Sciatic nerve (tissue), 2 donors: ENCODE data around the gene SYNGAP1. TPM values are rescaled to one million over a fixed set of nuclear protein-coding genes. Genes with fewer than 3 reads are reported as not detected.

ENCODE experiments used
- ATAC-seq: fragments of 200-7000 bp; cut with Tn5 transposase; one replicate; pipeline ENCODE4 v1.9.1; 2020; ENCODE audit warnings: mild to moderate bottlenecking, moderate library complexity
- DNase-seq: peaks from one replicate; pipeline ENCODE4 v3.0.0-alpha.2; 2020; ENCODE audit warnings: low spot score
- intact Hi-C: fragments of 100-400 bp; cut with DNase I; formaldehyde crosslinking; loops from one replicate; pipeline ENCODE4 v1.14.2; 2022
- total RNA-seq: library from RNA; stranded (reverse); fragmentation: NEBNext Ultra II Directional; extraction: Animal tissue kit (Norgen Biotek cat#: 25700); gene quantifications from one replicate; pipeline ENCODE4 v1.2.1, GENCODE V29; 2021
- donor health status: DM: no; HTN: no; CAD: no.
- donor health status: DM: no; HTN: no; CAD: no.

Gene SYNGAP1
- total RNA-seq, 1 donor from 2014 or later: 30.2 TPM

DNA sequence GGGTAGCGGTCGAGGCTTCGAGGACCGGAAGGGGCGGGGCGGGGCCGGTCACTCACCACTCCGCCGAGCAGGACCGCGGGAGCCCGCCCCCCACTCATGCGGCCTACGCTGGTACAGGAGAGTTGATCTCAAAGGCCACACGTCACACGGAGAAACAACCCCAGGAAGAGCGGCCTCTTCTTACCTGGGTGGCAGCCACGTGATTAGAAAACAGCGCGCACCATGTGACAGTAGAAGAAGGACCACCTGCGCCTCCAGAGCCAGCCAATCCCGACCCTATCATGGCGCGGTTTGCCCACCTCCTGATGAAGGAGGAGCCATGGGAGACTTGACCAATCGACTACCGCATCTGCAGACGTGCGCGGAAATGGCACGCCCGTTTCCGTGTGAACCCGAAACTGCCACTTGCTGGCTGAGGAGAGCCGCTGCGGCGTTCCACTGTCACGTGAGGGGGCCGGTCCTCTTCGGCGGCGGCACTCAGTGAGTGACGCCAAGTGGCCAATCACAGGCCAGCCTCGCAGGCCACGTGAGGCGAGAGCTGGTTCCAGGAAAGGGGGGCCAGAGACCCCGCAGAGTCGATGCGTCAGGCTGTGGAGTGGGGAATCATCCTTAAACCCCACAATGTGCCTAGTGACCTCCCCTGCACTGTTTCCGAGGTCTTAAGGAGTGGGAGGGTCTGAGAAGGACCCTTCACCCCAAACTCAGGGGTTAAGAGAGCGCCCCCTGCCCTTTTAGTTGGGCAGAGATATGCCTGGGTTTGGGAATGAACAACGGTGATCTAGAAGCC is 1.8 kb upstream of the SYNGAP1 start, which contains the start of gene CUTA:
TSS of gene CUTA (minus strand) at position 205 of the 787 bp plus-strand sequence. CDS start at position 98, 107 bp downstream.
- ATAC-seq: peak; percentile 96
- intact Hi-C loops: no loop called here
- peak; percentile 99 for DNase-seq

- DNase-seq: peak; percentile 63
- no peak for ATAC-seq
- intact Hi-C loops: no loop called here
Observed at GRCh38 chr6:33418690-33419291, 1.1 kb upstream of the SYNGAP1 start.

GRCh38 chr6:33420491-33421343 is 852 bp downstream of the SYNGAP1 start:
- DNase-seq: no peak
- intact Hi-C loops: no loop called here

DNA sequence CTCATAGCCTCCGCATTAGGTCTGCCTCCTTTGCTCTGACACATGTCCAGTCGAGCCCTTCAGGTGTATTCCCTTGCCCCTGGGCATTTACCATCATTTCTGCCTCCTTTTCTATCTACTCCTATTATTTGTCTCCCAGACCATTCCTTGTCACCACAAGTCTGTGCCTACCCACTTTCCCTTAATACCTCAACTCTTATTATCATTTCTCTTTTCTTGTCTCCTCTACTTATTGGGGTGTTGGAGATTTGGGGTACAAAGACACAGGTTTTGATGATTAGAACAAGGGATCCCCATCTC is 1.4 kb downstream of the SYNGAP1 start:
- no peak for DNase-seq
- intact Hi-C loops: no loop called here
- ATAC-seq: no peak

More at GRCh38 chr6:33420491-33421343, 852 bp downstream of the SYNGAP1 start:
- ATAC-seq: no peak

GRCh38 chr6:33423777-33424176 is 3.9 kb downstream of the SYNGAP1 start:
- ATAC-seq (no peak), DNase-seq (no peak)
- intact Hi-C loops: no loop called here

DNA sequence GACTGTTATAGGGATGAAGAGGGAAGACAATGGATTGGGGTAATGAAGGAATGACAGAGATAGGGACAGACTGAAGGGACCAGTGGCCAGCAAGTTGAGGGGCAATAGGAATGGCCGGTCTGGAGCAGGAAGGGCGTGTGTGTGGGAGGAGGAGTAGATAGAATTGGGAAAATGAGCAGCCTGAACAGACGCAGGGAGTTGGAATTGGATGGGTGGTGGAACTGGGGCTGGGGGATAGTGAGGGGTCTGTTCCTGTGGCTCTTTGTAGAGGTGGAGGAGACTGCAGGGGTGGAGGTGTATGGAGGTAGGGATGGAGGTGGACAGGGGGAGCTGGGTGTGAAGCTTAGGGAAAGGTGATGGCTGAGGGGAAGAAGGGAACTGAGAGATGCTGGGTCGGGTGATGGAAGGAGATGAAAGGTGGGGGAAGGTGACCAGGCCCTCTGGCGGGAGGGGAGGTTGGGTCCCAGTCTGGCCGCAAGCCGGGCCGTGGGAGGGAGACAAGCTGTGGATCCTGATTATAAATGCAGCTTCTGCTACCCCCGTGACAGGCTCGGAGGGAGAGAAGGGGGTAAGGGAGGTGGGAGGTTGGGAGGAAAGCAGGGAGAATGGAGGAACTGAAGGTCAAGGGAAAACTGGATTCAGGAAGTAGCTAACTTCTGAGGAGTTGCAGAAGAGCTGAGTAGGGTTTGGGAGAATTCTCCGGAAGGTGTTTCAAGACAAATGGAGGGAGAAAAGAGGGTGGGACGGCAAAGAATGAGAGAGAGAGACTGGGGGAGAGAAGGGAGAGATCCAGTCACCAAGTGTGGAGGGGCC is 5.2 kb downstream of the SYNGAP1 start:
- DNase-seq (no peak), ATAC-seq (no peak)
- intact Hi-C loops: no loop called here

- DNase-seq: peak; percentile 95
- ATAC-seq: peak; percentile 84
- intact Hi-C loops: no loop called here
Observed at GRCh38 chr6:33425668-33426577, 6.1 kb downstream of the SYNGAP1 start.

GRCh38 chr6:33426590-33427511 is 7.0 kb downstream of the SYNGAP1 start:
- no peak for ATAC-seq
- no peak for DNase-seq
- intact Hi-C loops: no loop called here

GRCh38 chr6:33427585-33428223 is 7.8 kb downstream of the SYNGAP1 start:
- peak; percentile 83 for DNase-seq
- ATAC-seq: peak; percentile 4
- intact Hi-C loops: no loop called here

DNA sequence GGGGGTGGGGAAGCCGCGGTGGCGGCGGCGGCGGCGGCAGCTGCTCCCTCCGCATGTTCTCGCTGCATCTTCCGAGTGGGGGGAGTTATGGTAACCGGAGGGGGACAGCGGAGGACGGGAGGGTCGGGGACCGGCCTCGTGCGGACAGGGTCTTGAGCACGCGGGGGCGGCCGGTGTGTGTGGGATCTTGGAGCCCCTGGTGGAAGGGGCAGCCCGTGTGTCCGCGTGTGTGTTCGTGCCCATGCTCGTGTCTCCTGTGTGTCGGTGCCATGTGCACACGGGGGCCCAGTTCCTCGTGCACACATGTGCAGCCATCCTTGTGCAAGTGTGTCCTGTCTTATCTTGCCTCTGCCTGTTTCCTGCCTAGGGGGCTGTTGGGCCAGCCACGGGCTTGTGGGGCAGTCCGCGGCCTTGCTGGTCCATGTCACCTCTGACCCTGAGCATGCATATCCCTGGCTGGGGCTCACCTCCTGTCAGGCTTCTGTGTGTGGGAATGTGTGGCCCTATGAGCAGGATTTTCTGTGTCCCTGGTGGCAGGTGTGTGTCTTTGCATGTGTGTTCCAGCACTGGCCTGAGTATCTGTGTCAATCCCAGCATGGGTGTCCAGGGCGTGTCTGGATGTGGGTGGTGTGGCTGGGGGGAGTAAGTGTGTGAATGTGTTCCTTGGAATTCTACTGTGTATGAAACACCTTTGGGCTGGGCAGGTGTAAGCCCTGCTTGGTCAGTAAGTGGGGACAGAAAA is 8.5 kb downstream of the SYNGAP1 start:
- ATAC-seq (no peak), DNase-seq (no peak)
- intact Hi-C loops: no loop called here

DNA sequence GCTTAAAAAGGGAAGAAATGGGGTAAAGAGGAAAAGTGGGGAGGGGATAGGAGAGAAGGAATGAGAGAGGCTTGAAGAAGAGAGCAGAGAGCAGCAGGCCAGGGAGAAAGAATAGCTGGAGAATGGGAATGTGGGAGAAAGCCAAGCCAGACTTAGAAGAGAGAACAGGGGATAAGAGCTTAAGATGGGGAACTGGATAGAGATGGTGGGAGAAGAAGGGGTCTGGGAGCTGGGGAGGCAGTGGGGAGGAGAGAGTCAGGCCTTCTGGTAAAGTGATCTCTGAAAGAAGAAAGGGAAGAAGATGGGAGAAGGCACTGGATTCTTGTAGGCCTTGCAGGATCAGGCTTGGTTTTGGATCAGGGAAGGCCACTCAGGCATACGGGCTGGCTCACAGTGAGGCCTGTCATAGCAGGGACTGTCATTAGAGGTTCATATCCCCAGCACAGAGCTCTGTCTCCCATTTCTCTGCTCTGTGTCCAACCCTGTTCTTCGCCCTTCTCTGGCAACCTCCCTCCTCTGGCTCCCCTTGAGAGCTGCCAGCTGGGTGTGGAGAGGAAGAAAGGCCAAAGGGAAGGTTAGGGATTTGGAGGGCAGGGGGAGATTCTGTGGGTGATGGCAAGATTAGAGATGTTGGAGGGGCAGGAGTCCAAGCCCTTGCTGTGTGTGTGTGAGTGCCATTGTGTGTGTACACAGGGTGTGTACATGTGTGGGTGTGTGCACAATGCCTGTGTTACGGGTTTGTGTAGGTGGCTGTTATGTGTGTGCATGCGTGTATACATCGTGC is 9.3 kb downstream of the SYNGAP1 start:
- intact Hi-C loops: no loop called here
- no peak for DNase-seq
- ATAC-seq: no peak

GRCh38 chr6:33429750-33430052 is 9.8 kb downstream of the SYNGAP1 start:
- ATAC-seq: no peak
- DNase-seq: no peak
- intact Hi-C loops: no loop called here

DNA sequence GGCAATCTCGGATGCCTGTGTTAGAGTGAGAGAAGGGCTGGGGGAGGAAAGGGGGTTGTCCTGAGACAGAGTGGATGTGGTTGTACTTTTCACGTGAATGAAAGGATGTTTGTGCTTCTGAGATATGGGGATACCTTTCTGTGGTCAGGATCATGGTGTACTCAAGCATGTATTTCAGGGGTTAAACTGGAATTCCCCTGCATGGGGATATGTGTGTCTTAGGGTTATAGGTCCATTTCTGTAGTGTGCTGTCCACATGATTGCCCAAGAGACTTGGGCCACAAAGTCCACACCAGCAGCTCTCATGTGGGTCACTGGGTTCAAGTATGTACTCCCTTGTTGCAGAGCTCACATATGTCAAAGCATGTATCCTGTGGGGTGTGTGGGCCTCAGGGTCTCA is 10.5 kb downstream of the SYNGAP1 start:
- intact Hi-C loops: no loop called here

GRCh38 chr6:33430991-33431879 is 11.4 kb downstream of the SYNGAP1 start:
- DNase-seq (no peak), ATAC-seq (peak; percentile 36)
- intact Hi-C loops: no loop called here

More for the DNA sequence above, 10.5 kb downstream of the SYNGAP1 start:
- ATAC-seq: no peak
- DNase-seq: no peak
